ENCODE measurements around the gene FREY1.

Gene FREY1

DNA sequence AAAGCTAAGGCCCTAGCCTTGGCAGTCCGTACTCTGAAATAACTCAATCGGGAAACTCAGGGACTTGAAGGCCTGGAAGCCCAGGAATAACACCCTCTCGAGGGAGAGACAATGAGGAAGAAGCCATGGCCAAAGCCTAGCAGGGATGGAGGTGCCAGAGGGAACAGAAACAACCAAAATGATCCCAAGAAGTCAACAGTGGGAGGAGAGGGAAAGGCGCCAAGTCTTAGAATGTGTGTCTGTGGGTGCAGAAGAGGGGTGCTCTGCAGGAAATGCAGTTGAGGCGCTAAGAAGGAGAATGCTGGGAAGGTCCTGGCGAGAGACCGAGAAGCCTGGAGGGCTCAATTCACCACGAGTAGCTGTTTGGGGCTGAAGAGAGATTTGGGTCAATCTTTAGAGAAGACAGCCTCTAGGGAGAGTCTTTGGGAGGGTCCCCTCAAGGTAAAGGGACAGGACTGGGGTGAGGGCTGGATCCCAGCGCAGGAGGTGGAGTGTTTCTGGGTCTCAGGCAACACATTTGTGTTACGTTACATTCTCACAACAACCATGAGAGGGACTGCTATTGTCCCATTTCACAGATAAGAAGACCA is 22.4 kb downstream of the FREY1 start:
- Histone ChIP-seq H3K14ac (ENCODE audit: low read length) (no peak overlapping the region), H4K91ac (ENCODE audit: low read depth, low read length) (no peak overlapping the region), H2AFZ (ENCODE audit: insufficient read depth, low read length, poor library complexity) (no peak overlapping the region), H3K36me3 (ENCODE audit: control insufficient read depth in 1 of 2, insufficient read depth in 2 of 2, low read length in 2 of 2) (peaks cover 4 to 14% of the 10 kb centered on the region in 2 experiments), H3K9me3 (ENCODE audit: insufficient read depth, low read depth, low read length) (peaks cover 2% of the 10 kb centered on the region), H2BK5ac (ENCODE audit: low read depth, low read length, poor library complexity) (no peak overlapping the region), H3K4me3 (ENCODE audit: low read depth, low read length) (no peak overlapping the region), H2AK5ac (ENCODE audit: low read length) (no peak overlapping the region), H3K23ac (ENCODE audit: low read length) (no peak overlapping the region), H4K12ac (ENCODE audit: low read depth, low read length) (no peak overlapping the region), H3K9ac (ENCODE audit: low read length) (no peak overlapping the region), H2BK12ac (ENCODE audit: low read length) (no peak overlapping the region), H3K79me1 (ENCODE audit: low read length) (no peaks in the 10 kb centered on the region), H3K4me1 (ENCODE audit: control insufficient read depth in 1 of 2, insufficient read depth in 2 of 2, low read length in 2 of 2) (peaks cover 4 to 7% of the 10 kb centered on the region in 2 experiments), H4K8ac (ENCODE audit: low read depth, low read length) (no peak overlapping the region), H3K79me2 (ENCODE audit: control insufficient read depth, insufficient read depth, low read length, poor library complexity) (no peaks in the 10 kb centered on the region), H2BK120ac (ENCODE audit: insufficient read depth, low read length, poor library complexity) (no peak overlapping the region), H3K27ac (ENCODE audit: low read depth, low read length) (no peak overlapping the region), H3K27me3 (ENCODE audit: insufficient read depth, low read length) (peaks cover 9% of the 10 kb centered on the region), H3K4me2 (ENCODE audit: low read length) (no peak overlapping the region), H3K18ac (ENCODE audit: low read length) (no peak overlapping the region), H3K4ac (ENCODE audit: low read depth, low read length) (no peak overlapping the region)
- WGBS (ENCODE audit: extremely low coverage, insufficient coverage, insufficient read length): no CpG with 5 or more reads among the region's 10 CpGs
- DNase-seq: no peak

DNA sequence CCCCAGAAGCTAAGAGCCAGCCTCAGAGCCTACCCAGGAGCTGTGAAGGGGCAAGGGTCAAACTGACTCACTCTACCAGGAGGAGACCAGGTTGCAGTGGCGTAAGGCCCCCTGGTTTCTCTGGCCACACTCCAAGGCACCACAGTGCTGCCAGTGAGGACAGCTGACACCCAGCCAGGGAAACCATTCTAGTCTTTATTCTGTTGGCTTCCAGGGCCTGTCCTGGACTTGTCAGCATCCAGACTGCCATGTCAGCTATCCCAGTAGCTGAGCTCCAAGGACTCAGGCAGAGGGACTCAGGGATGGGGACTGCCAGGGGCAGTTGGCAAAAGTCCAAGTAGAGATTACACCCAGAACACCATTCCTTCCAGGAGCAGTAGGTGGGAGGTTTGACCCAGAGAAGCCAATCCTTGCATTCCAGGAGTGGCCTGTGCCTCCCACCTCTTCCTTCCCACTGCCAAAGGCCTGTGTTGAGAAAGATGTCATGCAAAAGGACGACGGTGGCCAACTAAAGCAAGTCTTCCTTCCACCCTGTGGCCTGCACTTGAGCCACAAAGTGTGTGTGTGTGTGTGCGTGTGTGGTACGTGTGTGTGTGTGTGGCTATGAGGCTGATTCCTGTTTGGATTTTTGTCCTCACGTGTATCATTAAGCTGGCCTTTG is 25.2 kb downstream of the FREY1 start:
- Histone ChIP-seq H3K9me3 (ENCODE audit: insufficient read depth, low read depth, low read length) (peaks cover 2% of the 10 kb centered on the region), H3K18ac (ENCODE audit: low read length) (no peak overlapping the region), H3K14ac (ENCODE audit: low read length) (no peak overlapping the region), H3K79me1 (ENCODE audit: low read length) (no peaks in the 10 kb centered on the region), H2BK120ac (ENCODE audit: insufficient read depth, low read length, poor library complexity) (no peak overlapping the region), H3K27me3 (ENCODE audit: insufficient read depth, low read length) (peaks cover 9% of the 10 kb centered on the region), H3K36me3 (ENCODE audit: control insufficient read depth in 1 of 2, insufficient read depth in 2 of 2, low read length in 2 of 2) (peaks cover 4 to 18% of the 10 kb centered on the region in 2 experiments), H2BK12ac (ENCODE audit: low read length) (no peak overlapping the region), H3K23ac (ENCODE audit: low read length) (no peak overlapping the region), H4K8ac (ENCODE audit: low read depth, low read length) (no peak overlapping the region), H3K27ac (ENCODE audit: low read depth, low read length) (no peak overlapping the region), H2AFZ (ENCODE audit: insufficient read depth, low read length, poor library complexity) (no peak overlapping the region), H4K12ac (ENCODE audit: low read depth, low read length) (no peak overlapping the region), H3K4me2 (ENCODE audit: low read length) (no peak overlapping the region), H3K9ac (ENCODE audit: low read length) (no peak overlapping the region), H2BK5ac (ENCODE audit: low read depth, low read length, poor library complexity) (no peak overlapping the region), H4K91ac (ENCODE audit: low read depth, low read length) (no peak overlapping the region), H3K4ac (ENCODE audit: low read depth, low read length) (no peak overlapping the region), H3K4me1 (ENCODE audit: control insufficient read depth in 1 of 2, insufficient read depth in 2 of 2, low read length in 2 of 2) (peaks cover 4 to 7% of the 10 kb centered on the region in 2 experiments), H2AK5ac (ENCODE audit: low read length) (no peak overlapping the region), H3K79me2 (ENCODE audit: control insufficient read depth, insufficient read depth, low read length, poor library complexity) (no peaks in the 10 kb centered on the region), H3K4me3 (ENCODE audit: low read depth, low read length) (no peak overlapping the region)
- WGBS (ENCODE audit: extremely low coverage, insufficient coverage, insufficient read length): no CpG with 5 or more reads among the region's 6 CpGs
- DNase-seq: no peak

DNA sequence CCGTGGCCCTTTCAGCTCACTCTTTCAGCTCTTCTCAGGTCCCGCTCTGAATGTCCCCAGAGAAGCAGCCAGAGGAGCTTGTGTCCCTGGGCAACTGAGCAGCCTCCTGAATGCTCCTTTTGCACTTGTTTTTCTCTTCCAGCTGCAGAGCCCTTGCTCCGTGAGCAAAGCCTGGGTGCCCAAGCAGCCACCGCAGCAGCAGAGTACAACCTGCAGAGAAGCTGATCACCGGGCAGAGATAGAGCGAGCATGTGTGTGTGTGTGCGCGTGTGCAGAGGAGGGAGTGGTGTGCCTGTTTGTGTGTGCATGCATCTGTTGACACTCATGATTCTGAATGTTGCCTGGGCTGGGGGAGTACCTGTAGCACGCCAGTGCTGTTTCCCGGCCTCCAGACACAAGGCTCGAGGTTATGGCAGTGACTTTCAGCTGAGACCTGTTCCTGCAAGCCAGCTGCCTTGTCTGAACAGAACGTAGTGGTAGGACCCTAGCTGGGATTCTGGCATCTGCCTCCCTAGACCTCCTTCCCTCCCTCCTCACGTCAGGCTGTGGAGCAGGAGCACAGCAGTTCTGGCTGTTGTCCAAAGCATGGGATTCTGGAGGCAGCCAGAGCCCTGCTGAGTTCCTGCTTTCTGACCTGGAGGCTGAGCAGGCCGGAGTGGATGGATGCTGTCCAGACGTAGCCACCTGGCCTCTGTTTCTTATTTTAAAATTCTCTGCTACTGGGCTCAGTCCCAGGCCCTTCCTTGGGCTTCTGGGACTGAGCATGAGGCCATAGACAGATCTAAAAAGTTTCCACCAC is 26.1 kb downstream of the FREY1 start:
- peaks cover 4 to 18% of the 10 kb centered on the region in 2 experiments for H3K36me3 ChIP-seq (ENCODE audit: control insufficient read depth in 1 of 2, insufficient read depth in 2 of 2, low read length in 2 of 2)
- H3K4me2 ChIP-seq (ENCODE audit: low read length): no peak overlapping the region
- H4K12ac ChIP-seq (ENCODE audit: low read depth, low read length): no peak overlapping the region
- no CpG with 5 or more reads among the region's 15 CpGs for WGBS (ENCODE audit: extremely low coverage, insufficient coverage, insufficient read length)
- H3K4ac ChIP-seq (ENCODE audit: low read depth, low read length): no peak overlapping the region
- no peak overlapping the region for H3K23ac ChIP-seq (ENCODE audit: low read length)
- no peak for DNase-seq
- no peak overlapping the region for H3K27ac ChIP-seq (ENCODE audit: low read depth, low read length)
- H3K4me1 ChIP-seq (ENCODE audit: control insufficient read depth in 1 of 2, insufficient read depth in 2 of 2, low read length in 2 of 2): peaks cover 3 to 5% of the 10 kb centered on the region in 2 experiments
- H2BK5ac ChIP-seq (ENCODE audit: low read depth, low read length, poor library complexity): no peak overlapping the region
- no peak overlapping the region for H3K14ac ChIP-seq (ENCODE audit: low read length)
- H2BK12ac ChIP-seq (ENCODE audit: low read length): no peak overlapping the region
- no peaks in the 10 kb centered on the region for H3K79me1 ChIP-seq (ENCODE audit: low read length)
- H2AFZ ChIP-seq (ENCODE audit: insufficient read depth, low read length, poor library complexity): no peak overlapping the region
- H3K4me3 ChIP-seq (ENCODE audit: low read depth, low read length): no peak overlapping the region
- no peak overlapping the region for H2BK120ac ChIP-seq (ENCODE audit: insufficient read depth, low read length, poor library complexity)
- H3K9me3 ChIP-seq (ENCODE audit: insufficient read depth, low read depth, low read length): peaks cover 2% of the 10 kb centered on the region
- no peaks in the 10 kb centered on the region for H3K79me2 ChIP-seq (ENCODE audit: control insufficient read depth, insufficient read depth, low read length, poor library complexity)
- H3K18ac ChIP-seq (ENCODE audit: low read length): no peak overlapping the region
- H4K91ac ChIP-seq (ENCODE audit: low read depth, low read length): no peak overlapping the region
- no peak overlapping the region for H2AK5ac ChIP-seq (ENCODE audit: low read length)
- H3K9ac ChIP-seq (ENCODE audit: low read length): no peak overlapping the region
- peaks cover 4% of the 10 kb centered on the region for H3K27me3 ChIP-seq (ENCODE audit: insufficient read depth, low read length)
- no peak overlapping the region for H4K8ac ChIP-seq (ENCODE audit: low read depth, low read length)

DNA sequence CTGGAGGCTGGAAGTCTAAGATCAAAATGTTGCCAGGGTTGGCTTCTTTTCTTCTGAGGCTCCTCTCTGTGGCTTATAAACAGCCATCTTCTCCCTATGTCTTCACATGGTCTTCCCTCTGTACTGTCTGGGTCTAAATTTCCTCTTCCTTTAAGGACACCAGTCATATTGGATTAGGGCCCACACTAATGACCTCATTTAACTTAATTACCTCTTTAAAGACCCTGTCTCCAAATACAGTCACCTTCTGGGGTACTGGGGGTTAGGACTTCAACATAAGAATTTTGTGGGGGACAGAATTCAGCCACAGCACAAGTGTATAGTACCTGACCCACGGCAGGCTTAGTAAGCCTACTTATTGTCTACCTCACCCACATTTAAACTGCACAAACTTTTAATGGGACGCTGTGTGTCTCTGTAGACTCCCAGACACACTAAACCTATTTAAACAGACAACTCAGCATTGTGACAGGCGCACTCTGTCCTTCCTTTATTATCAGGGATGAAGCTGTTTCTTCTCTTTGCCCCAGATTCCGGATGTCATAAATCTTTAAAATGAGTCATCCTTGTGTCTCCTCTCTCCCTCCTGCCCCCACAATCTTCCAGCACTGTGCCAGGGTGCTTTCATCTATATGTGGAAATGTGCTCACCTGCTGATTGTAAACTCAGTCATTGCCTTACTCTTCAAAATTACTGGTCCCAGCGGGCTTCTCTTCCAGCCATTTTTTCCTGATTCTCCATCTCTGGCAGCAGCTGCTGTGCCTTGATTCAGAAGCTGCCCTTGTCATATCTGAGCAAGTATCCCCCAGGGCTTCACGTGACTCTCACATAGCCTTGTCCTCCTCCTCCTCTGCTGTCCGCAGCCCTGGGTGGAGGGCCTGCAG is 27.0 kb downstream of the FREY1 start:
- WGBS (ENCODE audit: extremely low coverage, insufficient coverage, insufficient read length): no CpG with 5 or more reads among the region's 7 CpGs
- no peak overlapping the region for H3K27ac ChIP-seq (ENCODE audit: low read depth, low read length)

More for the DNA sequence above, 27.0 kb downstream of the FREY1 start:
- H3K4me2 ChIP-seq (ENCODE audit: low read length): no peak overlapping the region
- H3K9me3 ChIP-seq (ENCODE audit: insufficient read depth, low read depth, low read length): peaks cover 2% of the 10 kb centered on the region
- H2BK120ac ChIP-seq (ENCODE audit: insufficient read depth, low read length, poor library complexity): no peak overlapping the region
- H2BK5ac ChIP-seq (ENCODE audit: low read depth, low read length, poor library complexity): no peak overlapping the region
- H2BK12ac ChIP-seq (ENCODE audit: low read length): no peak overlapping the region
- H4K8ac ChIP-seq (ENCODE audit: low read depth, low read length): no peak overlapping the region
- peaks cover 6 to 25% of the 10 kb centered on the region in 2 experiments for H3K36me3 ChIP-seq (ENCODE audit: control insufficient read depth in 1 of 2, insufficient read depth in 2 of 2, low read length in 2 of 2)
- no peak overlapping the region for H3K4ac ChIP-seq (ENCODE audit: low read depth, low read length)
- H3K23ac ChIP-seq (ENCODE audit: low read length): no peak overlapping the region
- DNase-seq: no peak
- no peak overlapping the region for H4K91ac ChIP-seq (ENCODE audit: low read depth, low read length)
- H3K9ac ChIP-seq (ENCODE audit: low read length): no peak overlapping the region
- no peak overlapping the region for H2AK5ac ChIP-seq (ENCODE audit: low read length)
- no peaks in the 10 kb centered on the region for H3K79me2 ChIP-seq (ENCODE audit: control insufficient read depth, insufficient read depth, low read length, poor library complexity)
- no peaks in the 10 kb centered on the region for H3K79me1 ChIP-seq (ENCODE audit: low read length)
- no peaks in the 10 kb centered on the region for H3K4me1 ChIP-seq (ENCODE audit: control insufficient read depth in 1 of 2, insufficient read depth in 2 of 2, low read length in 2 of 2)
- H3K18ac ChIP-seq (ENCODE audit: low read length): no peak overlapping the region
- no peak overlapping the region for H3K4me3 ChIP-seq (ENCODE audit: low read depth, low read length)
- no peak overlapping the region for H2AFZ ChIP-seq (ENCODE audit: insufficient read depth, low read length, poor library complexity)
- no peak overlapping the region for H4K12ac ChIP-seq (ENCODE audit: low read depth, low read length)
- no peak overlapping the region for H3K14ac ChIP-seq (ENCODE audit: low read length)
- no peaks in the 10 kb centered on the region for H3K27me3 ChIP-seq (ENCODE audit: insufficient read depth, low read length)
